DND-41 (cell line): ENCODE measurements around the gene ZCCHC14.

Experiments used
- ATAC-seq: fragments of 200-7000 bp; cut with Tn5 transposase; 3 replicates; pipeline ENCODE4 v1.9.1; 2021; ENCODE audit warnings: low read depth; ENCODE audit not compliant: insufficient read depth
- DNase-seq: peaks from one replicate; pipeline ENCODE4 v3.0.0-alpha.2; 2020
- H2AFZ ChIP-seq: 2 replicates; pipeline ENCODE4 v1.6.0; 2012; ENCODE audit warnings: low read depth, low read length
- H3K27ac ChIP-seq: 2 replicates; pipeline ENCODE4 v1.5.1; 2012; ENCODE audit warnings: low read length, inconsistent platforms
- H3K27me3 ChIP-seq: fragments of 200-600 bp; sonication (generic); 2 replicates; pipeline ENCODE4 v1.6.0; 2012; ENCODE audit warnings: low read length, mild to moderate bottlenecking, inconsistent platforms; ENCODE audit not compliant: insufficient read depth, poor library complexity
- H3K36me3 ChIP-seq: 2 replicates; pipeline ENCODE4 v1.5.1; 2012; ENCODE audit warnings: low read length, inconsistent platforms; ENCODE audit not compliant: insufficient read depth
- H3K4me1 ChIP-seq: 2 replicates; pipeline ENCODE4 v1.5.1; 2012; ENCODE audit warnings: mild to moderate bottlenecking, low read length; ENCODE audit not compliant: insufficient read depth
- H3K4me2 ChIP-seq: 2 replicates; pipeline ENCODE4 v1.6.0; 2012; ENCODE audit warnings: mild to moderate bottlenecking, moderate library complexity, low read length, inconsistent platforms; ENCODE audit not compliant: insufficient read depth
- H3K4me3 ChIP-seq, 2 experiments: fragments of 200-600 bp in 1 of 2; shearing (Covaris generic) in 1 of 2; 2 replicates each; pipeline ENCODE4 v1.5.1; 2012 to 2016; ENCODE audit warnings: inconsistent platforms in 2 of 2, low read length in 2 of 2, mild to moderate bottlenecking in 2 of 2, low read depth in 1 of 2, moderate library complexity in 1 of 2
- H3K79me2 ChIP-seq: 2 replicates; pipeline ENCODE4 v1.6.0; 2012; ENCODE audit warnings: low read length, inconsistent platforms; ENCODE audit not compliant: insufficient read depth
- H3K9ac ChIP-seq: 2 replicates; pipeline ENCODE4 v1.6.0; 2012; ENCODE audit warnings: low read depth, mild to moderate bottlenecking, inconsistent platforms, low read length, moderate library complexity
- H3K9me3 ChIP-seq: 2 replicates; pipeline ENCODE4 v1.5.1; 2012; ENCODE audit warnings: low read length, moderate library complexity, mild to moderate bottlenecking, inconsistent platforms; ENCODE audit not compliant: insufficient read depth, severe bottlenecking
- H4K20me1 ChIP-seq: 2 replicates; pipeline ENCODE4 v1.6.0; 2012; ENCODE audit warnings: low read length; ENCODE audit not compliant: insufficient read depth
- EZH2 ChIP-seq: IDR thresholded peaks from 3 replicates; pipeline ENCODE4 v1.6.1; 2012; ENCODE audit warnings: borderline replicate concordance, low read depth, mild to moderate bottlenecking, moderate library complexity, low read length, inconsistent platforms; ENCODE audit not compliant: severe bottlenecking
- TF ChIP-seq, protein P1 (sequence below): IDR thresholded peaks from 2 replicates; pipeline ENCODE4 v1.5.1; 2012; ENCODE audit warnings: borderline replicate concordance, low read length, moderate library complexity, mild to moderate bottlenecking; ENCODE audit not compliant: poor library complexity, severe bottlenecking; ENCODE audit errors: extremely low read depth

ZCCHC14 gene

DNA sequence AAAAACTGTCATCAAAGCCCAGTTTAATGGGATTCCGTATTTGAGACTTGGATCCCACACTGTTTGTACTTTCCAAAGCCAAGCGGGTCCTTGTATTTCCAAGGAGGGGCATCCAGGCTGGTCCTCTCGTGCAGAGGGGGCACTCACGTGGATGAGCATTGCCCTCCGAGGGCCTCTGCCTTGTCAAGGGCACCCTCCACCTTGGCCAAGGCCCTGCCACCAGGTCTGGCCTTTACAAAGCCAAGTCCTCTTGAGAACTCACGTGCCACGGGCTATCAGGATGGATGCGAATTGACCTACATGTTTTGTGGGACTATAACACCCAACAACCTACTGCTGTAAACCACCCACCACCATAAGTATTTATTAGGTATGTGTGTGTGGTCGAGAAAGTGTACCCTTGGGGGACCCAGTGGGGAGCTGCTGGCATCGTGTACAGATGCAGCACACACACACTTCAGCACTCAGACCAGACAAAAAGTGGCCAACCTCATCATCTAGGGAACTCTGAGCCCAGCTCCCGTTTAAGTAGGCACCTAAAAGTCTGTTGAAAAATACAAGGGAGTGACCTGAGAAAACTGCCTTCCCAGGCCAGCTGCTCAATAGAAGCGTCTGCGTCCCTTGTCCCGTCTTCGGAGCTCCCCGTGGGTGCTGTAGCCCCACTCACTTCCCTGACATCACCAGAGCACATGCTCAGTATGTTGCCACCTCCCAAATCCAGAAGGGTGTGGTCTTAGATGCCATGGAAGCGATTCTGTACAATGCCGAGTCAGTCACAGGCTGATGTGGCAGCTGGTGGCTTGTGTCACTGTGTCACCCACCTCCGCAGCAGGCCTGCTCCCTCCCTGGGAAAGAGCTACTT, 87.8 kb downstream of the ZCCHC14 start:
- no peaks in the 10 kb centered on the region for H3K4me1 ChIP-seq
- H3K27ac ChIP-seq: no peak overlapping the region
- H3K27me3 ChIP-seq: no peaks in the 10 kb centered on the region
- no peak overlapping the region for H2AFZ ChIP-seq
- H3K4me3 ChIP-seq: no peak overlapping the region
- no peaks in the 10 kb centered on the region for H3K9me3 ChIP-seq
- TF ChIP-seq EZH2: no peak
- TF ChIP-seq, protein P1, sequence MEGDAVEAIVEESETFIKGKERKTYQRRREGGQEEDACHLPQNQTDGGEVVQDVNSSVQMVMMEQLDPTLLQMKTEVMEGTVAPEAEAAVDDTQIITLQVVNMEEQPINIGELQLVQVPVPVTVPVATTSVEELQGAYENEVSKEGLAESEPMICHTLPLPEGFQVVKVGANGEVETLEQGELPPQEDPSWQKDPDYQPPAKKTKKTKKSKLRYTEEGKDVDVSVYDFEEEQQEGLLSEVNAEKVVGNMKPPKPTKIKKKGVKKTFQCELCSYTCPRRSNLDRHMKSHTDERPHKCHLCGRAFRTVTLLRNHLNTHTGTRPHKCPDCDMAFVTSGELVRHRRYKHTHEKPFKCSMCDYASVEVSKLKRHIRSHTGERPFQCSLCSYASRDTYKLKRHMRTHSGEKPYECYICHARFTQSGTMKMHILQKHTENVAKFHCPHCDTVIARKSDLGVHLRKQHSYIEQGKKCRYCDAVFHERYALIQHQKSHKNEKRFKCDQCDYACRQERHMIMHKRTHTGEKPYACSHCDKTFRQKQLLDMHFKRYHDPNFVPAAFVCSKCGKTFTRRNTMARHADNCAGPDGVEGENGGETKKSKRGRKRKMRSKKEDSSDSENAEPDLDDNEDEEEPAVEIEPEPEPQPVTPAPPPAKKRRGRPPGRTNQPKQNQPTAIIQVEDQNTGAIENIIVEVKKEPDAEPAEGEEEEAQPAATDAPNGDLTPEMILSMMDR: no peak
- H3K4me2 ChIP-seq: no peak overlapping the region
- DNase-seq: no peak
- H3K9ac ChIP-seq: no peak overlapping the region
- no peak for ATAC-seq
- H3K79me2 ChIP-seq: no peaks in the 10 kb centered on the region
- no peaks in the 10 kb centered on the region for H4K20me1 ChIP-seq
- H3K36me3 ChIP-seq: peaks cover 43% of the 10 kb centered on the region

- Histone ChIP-seq H3K27ac (no peak overlapping the region), H4K20me1 (peaks cover 35% of the 10 kb centered on the region), H3K79me2 (peaks cover 80% of the 10 kb centered on the region), H3K27me3 (no peaks in the 10 kb centered on the region), H3K4me1 (peaks cover 35% of the 10 kb centered on the region), H3K36me3 (peaks cover 20% of the 10 kb centered on the region), H2AFZ (no peak overlapping the region), H3K4me3 (no peak overlapping the region), H3K9me3 (no peaks in the 10 kb centered on the region), H3K9ac (no peak overlapping the region), H3K4me2 (peak overlapping the region; percentile 96; the same call in 1 of the 2 replicates)
- no peak for TF ChIP-seq EZH2
- TF ChIP-seq, protein P1: no peak
- DNase-seq (no peak), ATAC-seq (no peak)
Measured at GRCh38 chr16:87395181-87395842, 97.5 kb downstream of the ZCCHC14 start.

- DNase-seq (no peak), ATAC-seq (no peak)
- Histone ChIP-seq H3K27me3 (no peaks in the 10 kb centered on the region), H4K20me1 (peaks cover 35% of the 10 kb centered on the region), H3K36me3 (peaks cover 10% of the 10 kb centered on the region), H3K4me2 (peak overlapping the region; percentile 96), H3K79me2 (peaks cover 82% of the 10 kb centered on the region), H3K27ac (no peak overlapping the region; the same call in 1 of the 2 replicates), H3K4me1 (peaks cover 45% of the 10 kb centered on the region), H3K4me3 (peak overlapping the region; percentile 61 to 68; a peak in 3 of 4 replicates), H3K9me3 (no peaks in the 10 kb centered on the region), H2AFZ (no peak overlapping the region), H3K9ac (peak overlapping the region; percentile 97; the same call in 1 of the 2 replicates)
- TF ChIP-seq EZH2: no peak
- TF ChIP-seq, protein P1: no peak
Measured at GRCh38 chr16:87393680-87394055, 99.2 kb downstream of the ZCCHC14 start.
